OCI-LY7 (cell line): ENCODE results near the gene NCL.

ENCODE experiments used
- EZH2phosphoT487 ChIP-seq: fragments of 200-600 bp; sonication (generic); IDR thresholded peaks from 2 replicates; pipeline ENCODE4 v1.6.1; 2018; ENCODE audit warnings: low read depth, borderline replicate concordance, mild to moderate bottlenecking, mixed run types, antibody characterized with exemption, low read length, moderate library complexity, mixed read lengths
- TF ChIP-seq, protein P1 (sequence below): fragments of 200-600 bp; sonication (generic); conservative IDR thresholded peaks from 2 replicates; pipeline ENCODE4 v1.5.1; 2014; ENCODE audit warnings: mild to moderate bottlenecking, antibody characterized with exemption, low read length, moderate library complexity, mixed read lengths

DNA sequence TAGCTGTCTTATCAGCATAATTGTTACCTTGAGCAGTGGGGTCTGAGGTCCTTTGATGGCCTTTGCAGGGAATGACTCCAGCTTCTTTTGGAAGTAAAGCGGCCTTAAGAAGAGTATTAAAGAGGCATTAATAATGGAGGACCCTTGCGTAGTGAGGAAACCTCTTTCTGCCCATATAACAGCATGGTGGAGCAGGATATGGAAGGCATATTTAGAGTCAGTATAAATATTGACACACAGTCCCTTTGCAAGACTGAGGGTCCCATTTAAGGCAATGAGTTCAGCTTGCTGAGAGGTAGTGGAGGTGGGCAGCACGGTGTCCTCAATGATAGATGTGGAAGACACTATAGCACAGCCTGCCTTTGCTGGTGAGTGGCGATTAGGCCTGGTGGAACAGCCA lies 32.7 kb downstream of the NCL start:
- TF ChIP-seq, protein P1, sequence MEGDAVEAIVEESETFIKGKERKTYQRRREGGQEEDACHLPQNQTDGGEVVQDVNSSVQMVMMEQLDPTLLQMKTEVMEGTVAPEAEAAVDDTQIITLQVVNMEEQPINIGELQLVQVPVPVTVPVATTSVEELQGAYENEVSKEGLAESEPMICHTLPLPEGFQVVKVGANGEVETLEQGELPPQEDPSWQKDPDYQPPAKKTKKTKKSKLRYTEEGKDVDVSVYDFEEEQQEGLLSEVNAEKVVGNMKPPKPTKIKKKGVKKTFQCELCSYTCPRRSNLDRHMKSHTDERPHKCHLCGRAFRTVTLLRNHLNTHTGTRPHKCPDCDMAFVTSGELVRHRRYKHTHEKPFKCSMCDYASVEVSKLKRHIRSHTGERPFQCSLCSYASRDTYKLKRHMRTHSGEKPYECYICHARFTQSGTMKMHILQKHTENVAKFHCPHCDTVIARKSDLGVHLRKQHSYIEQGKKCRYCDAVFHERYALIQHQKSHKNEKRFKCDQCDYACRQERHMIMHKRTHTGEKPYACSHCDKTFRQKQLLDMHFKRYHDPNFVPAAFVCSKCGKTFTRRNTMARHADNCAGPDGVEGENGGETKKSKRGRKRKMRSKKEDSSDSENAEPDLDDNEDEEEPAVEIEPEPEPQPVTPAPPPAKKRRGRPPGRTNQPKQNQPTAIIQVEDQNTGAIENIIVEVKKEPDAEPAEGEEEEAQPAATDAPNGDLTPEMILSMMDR: no peak
- TF ChIP-seq EZH2phosphoT487: no peak
